HCT116 (cell line): Measurements from ENCODE around the gene MLPH. TPM values are rescaled to one million over a fixed set of nuclear protein-coding genes. Genes with fewer than 3 reads are reported as not detected.

ENCODE experiments used
- ATAC-seq: fragments of 200-7000 bp; cut with Tn5 transposase; 2 replicates; pipeline ENCODE4 v1.9.1; 2020; ENCODE audit warnings: mild to moderate bottlenecking, moderate library complexity
- BruUV-seq: library from RNA; stranded (reverse); fragments of 400-500 nt; replicated peaks from 2 replicates; lab custom pipeline; 2021; lab: Mats Ljungman, UMichigan
- CTCF ChIA-PET: fragments of 300-600 bp; sonication (Branson Sonifier 250); formaldehyde crosslinking; loops from one replicate; lab custom pipeline; 2021; ENCODE audit warnings: antibody characterized with exemption; lab: Charles Lee
- POLR2A ChIA-PET: fragments of 300-600, 350-600 bp; sonication (Branson Sonifier 250); formaldehyde crosslinking; loops from one replicate; lab custom pipeline; 2021; ENCODE audit warnings: antibody characterized with exemption; lab: Charles Lee
- RAD21 ChIA-PET, 2 experiments: fragments of 300-600 bp; sonication (Branson Sonifier 250); formaldehyde crosslinking; loops; one replicate each; lab custom pipeline; 2023; ENCODE audit warnings: low total read pairs in 2 of 2; ENCODE audit not compliant: uncharacterized antibody in 2 of 2, unreplicated experiment in 2 of 2, low non-redundant PET in 1 of 2; lab: Charles Lee
- DNase-seq: peaks from one replicate; pipeline ENCODE4 v3.0.0-alpha.2; 2010; ENCODE audit warnings: low read depth, low spot score
- H2AFZ ChIP-seq: fragments of 200-600 bp; shearing (Covaris generic), sonication (generic); 2 replicates; pipeline ENCODE4 v1.6.1; 2017; ENCODE audit warnings: low read depth, mixed run types, mixed read lengths, antibody characterized with exemption, low read length; ENCODE audit not compliant: poor library complexity, severe bottlenecking
- H3K27ac ChIP-seq: 2 replicates; pipeline ENCODE4 v1.5.1; 2012; ENCODE audit warnings: low read depth, low read length
- H3K27me3 ChIP-seq: fragments of 200-600 bp; sonication (generic); 2 replicates; pipeline ENCODE4 v1.6.1; 2016; ENCODE audit warnings: mixed run types, low read length, mixed read lengths; ENCODE audit not compliant: insufficient read depth
- H3K36me3 ChIP-seq, 2 experiments: fragments of 200-500 bp in 1 of 2; fragments of 200-600 bp in 1 of 2; sonication (Bioruptor generic) in 1 of 2; sonication (generic) in 1 of 2; 2 replicates each; pipeline versions ENCODE4 v1.5.1 to v1.6.1; 2014 to 2016; ENCODE audit warnings: low read length in 2 of 2, inconsistent platforms in 1 of 2, mixed read lengths in 1 of 2, mixed run types in 1 of 2; ENCODE audit not compliant: insufficient read depth in 2 of 2, control insufficient read depth in 1 of 2
- H3K4me1 ChIP-seq, 2 experiments: fragments of 200-600 bp in 1 of 2; sonication (generic) in 1 of 2; 2 replicates each; pipeline versions ENCODE4 v1.5.1 to v1.6.1; 2012 to 2017; ENCODE audit warnings: low read length in 2 of 2, inconsistent platforms in 1 of 2, mild to moderate bottlenecking in 1 of 2, mixed read lengths in 1 of 2, mixed run types in 1 of 2, moderate library complexity in 1 of 2; ENCODE audit not compliant: insufficient read depth in 2 of 2, control insufficient read depth in 1 of 2
- H3K4me2 ChIP-seq: fragments of 200-600 bp; sonication (generic); 2 replicates; pipeline ENCODE4 v1.6.1; 2017; ENCODE audit warnings: mixed run types, low read length, mixed read lengths
- H3K4me3 ChIP-seq, 2 experiments: fragments of 200-600 bp in 1 of 2; sonication (generic) in 1 of 2; replicated peaks in 1 of 2; 2 replicates each; pipeline ENCODE4 v1.5.1; 2011 to 2016; ENCODE audit warnings: low read length in 2 of 2, control low read depth in 1 of 2, low read depth in 1 of 2, mild to moderate bottlenecking in 1 of 2, mixed read lengths in 1 of 2, mixed run types in 1 of 2
- H3K79me2 ChIP-seq: fragments of 200-600 bp; sonication (generic); 2 replicates; pipeline ENCODE4 v1.6.1; 2017; ENCODE audit warnings: mild to moderate bottlenecking, mixed run types, low read length, moderate library complexity, mixed read lengths; ENCODE audit not compliant: insufficient read depth
- H3K9ac ChIP-seq: fragments of 200-600 bp; sonication (generic); 2 replicates; pipeline ENCODE4 v1.6.1; 2016; ENCODE audit warnings: low read length, mixed read lengths
- H3K9me2 ChIP-seq: fragments of 200-600 bp; sonication (generic), shearing (Covaris generic); 2 replicates; pipeline ENCODE4 v1.6.1; 2017; ENCODE audit warnings: mixed run types, mild to moderate bottlenecking, moderate library complexity; ENCODE audit not compliant: insufficient read depth
- H3K9me3 ChIP-seq, 2 experiments: fragments of 200-500 bp in 1 of 2; fragments of 200-600 bp in 1 of 2; sonication (Bioruptor generic) in 1 of 2; sonication (generic) in 1 of 2; 2 replicates each; pipeline ENCODE4 v1.6.1; 2014 to 2017; ENCODE audit warnings: low read length in 2 of 2, mixed read lengths in 2 of 2, inconsistent platforms in 1 of 2, low read depth in 1 of 2, mild to moderate bottlenecking in 1 of 2, mixed run types in 1 of 2, moderate library complexity in 1 of 2; ENCODE audit not compliant: control insufficient read depth in 1 of 2, insufficient read depth in 1 of 2
- H4K20me1 ChIP-seq: fragments of 200-600 bp; sonication (generic), shearing (Covaris generic); 2 replicates; pipeline ENCODE4 v1.6.1; 2017; ENCODE audit warnings: mixed run types, mild to moderate bottlenecking, moderate library complexity; ENCODE audit not compliant: insufficient read depth
- EZH2phosphoT487 ChIP-seq: fragments of 200-600 bp; IDR thresholded peaks from 2 replicates; pipeline ENCODE4 v1.6.1; 2018; ENCODE audit warnings: antibody characterized with exemption, borderline replicate concordance
- POLR2A ChIP-seq: IDR thresholded peaks from 2 replicates; pipeline ENCODE4 v1.7.0; 2011; ENCODE audit warnings: borderline replicate concordance; ENCODE audit not compliant: insufficient read depth, insufficient read length; ENCODE audit errors: extremely low read depth
- RAD21 ChIP-seq: IDR thresholded peaks from 2 replicates; pipeline ENCODE4 v1.6.1; 2012; ENCODE audit warnings: low read depth, mild to moderate bottlenecking
- intact Hi-C: fragments of 100-400 bp; cut with micrococcal nuclease; formaldehyde crosslinking; loops from 2 replicates; pipeline ENCODE4 v1.10.0; 2022
- total RNA-seq: library from RNA; stranded (reverse); gene quantifications from one replicate; pipeline ENCODE4 v1.2.1, GENCODE V29; 2021; ENCODE audit not compliant: unreplicated experiment
- TF ChIP-seq, protein P1 (sequence below), 3 experiments: fragments of 200-600 bp in 1 of 3; sonication (generic) in 1 of 3; IDR thresholded peaks in 2 of 3; conservative IDR thresholded peaks in 1 of 3; 2 replicates each; pipeline ENCODE4 v1.5.1; 2012 to 2017; ENCODE audit warnings: low read depth in 2 of 3, low read length in 2 of 3, antibody characterized with exemption in 1 of 3, borderline replicate concordance in 1 of 3, control low read depth in 1 of 3, mild to moderate bottlenecking in 1 of 3, mixed read lengths in 1 of 3, mixed run types in 1 of 3, moderate library complexity in 1 of 3; ENCODE audit not compliant: insufficient read depth in 1 of 3
- TF ChIP-seq, protein P2 (sequence below): IDR thresholded peaks from 2 replicates; pipeline ENCODE4 v1.6.1; 2012; ENCODE audit warnings: low read depth
- TF ChIP-seq, protein P3 (sequence below): IDR thresholded peaks from 2 replicates; pipeline ENCODE4 v1.6.1; 2012

Gene MLPH
- total RNA-seq, 1 experiment from 2014 or later = 81.4 TPM

DNA sequence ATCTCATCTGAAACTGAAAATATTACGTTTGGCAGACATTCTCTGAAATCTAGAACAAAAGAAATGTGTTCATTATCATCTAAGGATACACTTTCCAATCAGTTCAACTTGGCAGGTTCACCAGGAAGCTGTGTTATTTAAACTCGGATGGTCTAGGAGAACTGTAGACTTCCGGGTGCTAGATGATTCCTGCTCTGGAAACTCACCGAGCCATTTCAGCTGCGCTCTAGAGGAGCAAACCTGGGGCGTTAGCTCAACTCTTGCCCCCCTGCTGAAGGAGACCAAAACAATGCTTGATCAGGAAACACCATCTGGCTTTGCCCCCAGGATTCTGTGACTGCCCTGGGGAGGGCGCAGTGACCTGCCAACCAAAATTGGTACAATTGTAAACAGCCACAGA is 22.9 kb downstream of the MLPH start:
- H3K27ac ChIP-seq = no peak overlapping the region
- ChIA-PET RAD21 (no interaction called here), CTCF (interaction anchor here (1.4 kb wide), 1 partner anchor 8 kb away, joined by 4 read pairs; no protein-coding TSS in a partner anchor), POLR2A (no interaction called here)
- H3K9ac ChIP-seq = no peak overlapping the region
- intact Hi-C loops = loop anchor here (10.0 kb wide), 1 partner anchor 235 kb away; no protein-coding TSS in a partner anchor
- no peak overlapping the region for H3K4me3 ChIP-seq
- peaks cover 9 to 42% of the 10 kb centered on the region in 2 experiments; a peak in 3 of 4 replicates for H3K36me3 ChIP-seq
- no peaks in the 10 kb centered on the region for H3K9me2 ChIP-seq
- no peaks in the 10 kb centered on the region for H3K9me3 ChIP-seq
- no peak for ATAC-seq
- peaks cover 9% of the 10 kb centered on the region; the same call in 1 of the 2 replicates for H4K20me1 ChIP-seq
- no TSS peak for BruUV-seq
- peaks cover 32% of the 10 kb centered on the region for H3K79me2 ChIP-seq
- TF ChIP-seq, protein P1, sequence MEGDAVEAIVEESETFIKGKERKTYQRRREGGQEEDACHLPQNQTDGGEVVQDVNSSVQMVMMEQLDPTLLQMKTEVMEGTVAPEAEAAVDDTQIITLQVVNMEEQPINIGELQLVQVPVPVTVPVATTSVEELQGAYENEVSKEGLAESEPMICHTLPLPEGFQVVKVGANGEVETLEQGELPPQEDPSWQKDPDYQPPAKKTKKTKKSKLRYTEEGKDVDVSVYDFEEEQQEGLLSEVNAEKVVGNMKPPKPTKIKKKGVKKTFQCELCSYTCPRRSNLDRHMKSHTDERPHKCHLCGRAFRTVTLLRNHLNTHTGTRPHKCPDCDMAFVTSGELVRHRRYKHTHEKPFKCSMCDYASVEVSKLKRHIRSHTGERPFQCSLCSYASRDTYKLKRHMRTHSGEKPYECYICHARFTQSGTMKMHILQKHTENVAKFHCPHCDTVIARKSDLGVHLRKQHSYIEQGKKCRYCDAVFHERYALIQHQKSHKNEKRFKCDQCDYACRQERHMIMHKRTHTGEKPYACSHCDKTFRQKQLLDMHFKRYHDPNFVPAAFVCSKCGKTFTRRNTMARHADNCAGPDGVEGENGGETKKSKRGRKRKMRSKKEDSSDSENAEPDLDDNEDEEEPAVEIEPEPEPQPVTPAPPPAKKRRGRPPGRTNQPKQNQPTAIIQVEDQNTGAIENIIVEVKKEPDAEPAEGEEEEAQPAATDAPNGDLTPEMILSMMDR (IDR thresholded peaks at IDR 0.05 in 2 of 3, conservative IDR thresholded peaks at IDR 0.05 in 1 of 3; ENCODE audit: borderline replicate concordance in 1 of 3, insufficient read depth in 1 of 3, low read depth in 2 of 3, low read length in 2 of 3) = no peak
- TF ChIP-seq RAD21 (no peak), EZH2phosphoT487 (no peak), POLR2A (no peak)
- TF ChIP-seq, protein P2, sequence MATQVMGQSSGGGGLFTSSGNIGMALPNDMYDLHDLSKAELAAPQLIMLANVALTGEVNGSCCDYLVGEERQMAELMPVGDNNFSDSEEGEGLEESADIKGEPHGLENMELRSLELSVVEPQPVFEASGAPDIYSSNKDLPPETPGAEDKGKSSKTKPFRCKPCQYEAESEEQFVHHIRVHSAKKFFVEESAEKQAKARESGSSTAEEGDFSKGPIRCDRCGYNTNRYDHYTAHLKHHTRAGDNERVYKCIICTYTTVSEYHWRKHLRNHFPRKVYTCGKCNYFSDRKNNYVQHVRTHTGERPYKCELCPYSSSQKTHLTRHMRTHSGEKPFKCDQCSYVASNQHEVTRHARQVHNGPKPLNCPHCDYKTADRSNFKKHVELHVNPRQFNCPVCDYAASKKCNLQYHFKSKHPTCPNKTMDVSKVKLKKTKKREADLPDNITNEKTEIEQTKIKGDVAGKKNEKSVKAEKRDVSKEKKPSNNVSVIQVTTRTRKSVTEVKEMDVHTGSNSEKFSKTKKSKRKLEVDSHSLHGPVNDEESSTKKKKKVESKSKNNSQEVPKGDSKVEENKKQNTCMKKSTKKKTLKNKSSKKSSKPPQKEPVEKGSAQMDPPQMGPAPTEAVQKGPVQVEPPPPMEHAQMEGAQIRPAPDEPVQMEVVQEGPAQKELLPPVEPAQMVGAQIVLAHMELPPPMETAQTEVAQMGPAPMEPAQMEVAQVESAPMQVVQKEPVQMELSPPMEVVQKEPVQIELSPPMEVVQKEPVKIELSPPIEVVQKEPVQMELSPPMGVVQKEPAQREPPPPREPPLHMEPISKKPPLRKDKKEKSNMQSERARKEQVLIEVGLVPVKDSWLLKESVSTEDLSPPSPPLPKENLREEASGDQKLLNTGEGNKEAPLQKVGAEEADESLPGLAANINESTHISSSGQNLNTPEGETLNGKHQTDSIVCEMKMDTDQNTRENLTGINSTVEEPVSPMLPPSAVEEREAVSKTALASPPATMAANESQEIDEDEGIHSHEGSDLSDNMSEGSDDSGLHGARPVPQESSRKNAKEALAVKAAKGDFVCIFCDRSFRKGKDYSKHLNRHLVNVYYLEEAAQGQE = no peak
- TF ChIP-seq, protein P3, sequence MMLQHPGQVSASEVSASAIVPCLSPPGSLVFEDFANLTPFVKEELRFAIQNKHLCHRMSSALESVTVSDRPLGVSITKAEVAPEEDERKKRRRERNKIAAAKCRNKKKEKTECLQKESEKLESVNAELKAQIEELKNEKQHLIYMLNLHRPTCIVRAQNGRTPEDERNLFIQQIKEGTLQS = no peak
- no peak for DNase-seq
- peaks cover 0 to 16% of the 10 kb centered on the region in 2 experiments; a peak in 2 of 4 replicates for H3K4me1 ChIP-seq
- no peak overlapping the region for H2AFZ ChIP-seq
- no peak overlapping the region for H3K4me2 ChIP-seq
- H3K27me3 ChIP-seq = no peaks in the 10 kb centered on the region
